ENCODE data around the gene LGALS16. TPM values are rescaled to one million over a fixed set of nuclear protein-coding genes. Genes with fewer than 3 reads are reported as not detected.
"Not testable (repeated sequence)": the region's sequence is repeated elsewhere in the genome, so short reads cannot be mapped to it uniquely, and the experiment has no call there.

The LGALS16 gene
- total RNA-seq, 1 donor from 2014 or later: not detected

- no peak overlapping the region for H3K4me3 ChIP-seq
- intact Hi-C loops (cut with micrococcal nuclease): no loop called here
- H3K9me3 ChIP-seq (replicated peaks): no peaks in the 10 kb centered on the region
- DNase-seq: no peak
- TF ChIP-seq CTCF (IDR thresholded peaks at IDR 0.05; ENCODE audit: borderline replicate concordance): no peak
- H3K4me1 ChIP-seq: no peaks in the 10 kb centered on the region
- H3K36me3 ChIP-seq: no peaks in the 10 kb centered on the region
- H3K27ac ChIP-seq (replicated peaks): no peak overlapping the region
- peaks cover 53% of the 10 kb centered on the region for H3K27me3 ChIP-seq (ENCODE audit: low read depth)
Observed at GRCh38 chr19:39623946-39624345, 31.8 kb upstream of the LGALS16 start.

GRCh38 chr19:39627631-39628030 is 28.1 kb upstream of the LGALS16 start:
- H3K9me3 ChIP-seq (replicated peaks); H3K36me3 ChIP-seq; H3K4me3 ChIP-seq; H3K27ac ChIP-seq (replicated peaks); DNase-seq; H3K4me1 ChIP-seq; intact Hi-C loops (cut with micrococcal nuclease): not testable (repeated sequence)
- peaks cover 37% of the 10 kb centered on the region for H3K27me3 ChIP-seq (ENCODE audit: low read depth)

GRCh38 chr19:39631178-39631577 is 24.5 kb upstream of the LGALS16 start:
- TF ChIP-seq CTCF (IDR thresholded peaks at IDR 0.05; ENCODE audit: borderline replicate concordance): no peak
- peaks cover 9% of the 10 kb centered on the region for H3K27me3 ChIP-seq (ENCODE audit: low read depth)
- intact Hi-C loops (cut with micrococcal nuclease): no loop called here
- H3K4me1 ChIP-seq: no peaks in the 10 kb centered on the region
- H3K27ac ChIP-seq (replicated peaks): no peak overlapping the region
- no peak for DNase-seq
- H3K9me3 ChIP-seq (replicated peaks): peaks cover 4% of the 10 kb centered on the region
- no peak overlapping the region for H3K4me3 ChIP-seq
- H3K36me3 ChIP-seq: no peaks in the 10 kb centered on the region

GRCh38 chr19:39631626-39632025 is 24.1 kb upstream of the LGALS16 start:
- H3K36me3 ChIP-seq: no peaks in the 10 kb centered on the region
- TF ChIP-seq CTCF (IDR thresholded peaks at IDR 0.05; ENCODE audit: borderline replicate concordance): no peak
- no peak for DNase-seq

GRCh38 chr19:39637891-39638290 is 17.8 kb upstream of the LGALS16 start:
- H3K36me3 ChIP-seq: no peaks in the 10 kb centered on the region
- H3K4me3 ChIP-seq: no peak overlapping the region
- TF ChIP-seq CTCF (IDR thresholded peaks at IDR 0.05; ENCODE audit: borderline replicate concordance): no peak
- peaks cover 69% of the 10 kb centered on the region for H3K27me3 ChIP-seq (ENCODE audit: low read depth)
- DNase-seq: no peak
- intact Hi-C loops (cut with micrococcal nuclease): no loop called here
- no peaks in the 10 kb centered on the region for H3K4me1 ChIP-seq
- peaks cover 4% of the 10 kb centered on the region for H3K9me3 ChIP-seq (replicated peaks)
- H3K27ac ChIP-seq (replicated peaks): no peak overlapping the region

More at GRCh38 chr19:39631626-39632025, 24.1 kb upstream of the LGALS16 start:
- no peak overlapping the region for H3K27ac ChIP-seq (replicated peaks)
- peaks cover 13% of the 10 kb centered on the region for H3K27me3 ChIP-seq (ENCODE audit: low read depth)
- H3K4me1 ChIP-seq: no peaks in the 10 kb centered on the region
- no peak overlapping the region for H3K4me3 ChIP-seq
- peaks cover 4% of the 10 kb centered on the region for H3K9me3 ChIP-seq (replicated peaks)
- intact Hi-C loops (cut with micrococcal nuclease): no loop called here

GRCh38 chr19:39641773-39642172 is 13.9 kb upstream of the LGALS16 start:
- Histone ChIP-seq H3K36me3 (no peaks in the 10 kb centered on the region), H3K27ac (replicated peaks) (no peak overlapping the region), H3K9me3 (replicated peaks) (no peaks in the 10 kb centered on the region), H3K4me3 (no peak overlapping the region), H3K27me3 (ENCODE audit: low read depth) (peaks cover 71% of the 10 kb centered on the region), H3K4me1 (no peaks in the 10 kb centered on the region)
- intact Hi-C loops (cut with micrococcal nuclease): no loop called here
- TF ChIP-seq CTCF (IDR thresholded peaks at IDR 0.05; ENCODE audit: borderline replicate concordance): no peak
- no peak for DNase-seq

Measured in left ventricle myocardium inferior (tissue), 1 donor.